Tibial nerve (tissue), 4 donors: ENCODE measurements around the gene GMCL2. TPM values are rescaled to one million over a fixed set of nuclear protein-coding genes. Genes with fewer than 3 reads are reported as not detected.
A peak's percentile ranks its signal among the peaks of the same experiment; 100 is the strongest.

Experiments
- DNase-seq, 2 donors: peaks; one replicate each; pipeline ENCODE4 v3.0.0-alpha.2; 2019; ENCODE audit warnings: low spot score in 2 of 2
- H3K27ac ChIP-seq, 4 donors: fragments of 200-600 bp; sonication (generic) in 3 of 4; one replicate each; pipeline ENCODE4 v1.5.1; 2017 to 2019; ENCODE audit warnings: mild to moderate bottlenecking in 1 of 4
- H3K27me3 ChIP-seq, 2 donors: fragments of 200-600 bp; sonication (generic) in 1 of 2; one replicate each; pipeline versions ENCODE4 v1.5.1 to v1.6.0; 2017 to 2019
- H3K36me3 ChIP-seq, 3 donors: fragments of 200-600 bp; sonication (generic); one replicate each; pipeline ENCODE4 v1.5.1; 2018 to 2019
- H3K4me1 ChIP-seq, 4 donors: fragments of 200-600 bp; sonication (generic) in 3 of 4; one replicate each; pipeline ENCODE4 v1.5.1; 2017 to 2019
- H3K4me3 ChIP-seq, 4 donors: fragments of 200-600 bp; sonication (generic) in 3 of 4; one replicate each; pipeline ENCODE4 v1.5.1; 2017 to 2019; ENCODE audit warnings: mild to moderate bottlenecking in 1 of 4, moderate library complexity in 1 of 4
- H3K9me3 ChIP-seq, 4 donors: fragments of 200-600 bp; sonication (generic) in 3 of 4; one replicate each; pipeline ENCODE4 v1.5.1; 2017 to 2019
- CTCF ChIP-seq, 5 experiments: fragments of 200-600 bp in 3 of 5; fragments of 450-650 bp in 2 of 5; sonication (generic) in 3 of 5; IDR thresholded peaks; one replicate each; pipeline ENCODE4 v1.5.1; 2016 to 2019; ENCODE audit warnings: antibody characterized with exemption in 5 of 5, mild to moderate bottlenecking in 3 of 5, moderate library complexity in 2 of 5
- EP300 ChIP-seq, 2 donors: sonication (generic); formaldehyde crosslinking; IDR thresholded peaks; one replicate each; pipeline ENCODE4 v1.6.1; 2017; ENCODE audit warnings: antibody characterized with exemption in 2 of 2, mild to moderate bottlenecking in 1 of 2
- POLR2A ChIP-seq, 2 donors: fragments of 450-650 bp; IDR thresholded peaks; one replicate each; pipeline ENCODE4 v1.6.1; 2017; ENCODE audit warnings: antibody characterized with exemption in 2 of 2, mild to moderate bottlenecking in 2 of 2, moderate library complexity in 2 of 2
- WGBS, 2 donors: methylation state at CpG; one replicate each; pipeline ENCODE4 v1.1.5; 2018; 5-methylcytosine and 5-hydroxymethylcytosine counted together
- total RNA-seq, 4 donors: library from RNA; depleted of rRNA; stranded (reverse); fragments of >200 nt; gene quantifications; one replicate each; pipeline ENCODE4 v1.1.0, GENCODE V29; 2016

Gene GMCL2
- total RNA-seq, 4 donors from 2014 or later = not detected

GRCh38 chr5:178196986-178197385 lies 9.8 kb upstream of the GMCL2 start:
- Histone ChIP-seq H3K27ac (no peak overlapping the region), H3K4me3 (no peak overlapping the region), H3K27me3 (peaks cover 0 to 10% of the 10 kb centered on the region in 2 donors), H3K36me3 (no peaks in the 10 kb centered on the region), H3K9me3 (no peaks in the 10 kb centered on the region), H3K4me1 (no peaks in the 10 kb centered on the region)
- WGBS, 2 donors = 85 to 87% methylated on average over 7 to 8 of the region's 8 CpGs
- no peak for TF ChIP-seq POLR2A (IDR thresholded peaks at IDR 0.05)
- TF ChIP-seq CTCF (IDR thresholded peaks at IDR 0.05) = peak in 1 of 5 experiments; percentile 9
- no peak for DNase-seq

GRCh38 chr5:178196281-178196812 lies 9.2 kb upstream of the GMCL2 start:
- Histone ChIP-seq H3K27me3 (peaks cover 0 to 10% of the 10 kb centered on the region in 2 donors), H3K9me3 (no peaks in the 10 kb centered on the region), H3K4me1 (no peaks in the 10 kb centered on the region), H3K27ac (no peak overlapping the region), H3K4me3 (no peak overlapping the region), H3K36me3 (no peaks in the 10 kb centered on the region)
- DNase-seq = no peak
- no peak for TF ChIP-seq EP300 (IDR thresholded peaks at IDR 0.05)
- no peak for TF ChIP-seq POLR2A (IDR thresholded peaks at IDR 0.05)
- TF ChIP-seq CTCF (IDR thresholded peaks at IDR 0.05) = no peak
- 66 to 73% methylated on average over 7 of the region's 7 CpGs for WGBS, 2 donors

- Histone ChIP-seq H3K27me3 (peaks cover 0 to 10% of the 10 kb centered on the region in 2 donors), H3K4me1 (no peaks in the 10 kb centered on the region), H3K36me3 (no peaks in the 10 kb centered on the region), H3K27ac (no peak overlapping the region), H3K9me3 (no peaks in the 10 kb centered on the region), H3K4me3 (no peak overlapping the region)
- TF ChIP-seq EP300 (IDR thresholded peaks at IDR 0.05) = no peak
- TF ChIP-seq POLR2A (IDR thresholded peaks at IDR 0.05) = no peak
- no peak for TF ChIP-seq CTCF (IDR thresholded peaks at IDR 0.05)
- 29 to 36% methylated on average over 6 to 7 of the region's 7 CpGs for WGBS, 2 donors
- DNase-seq = no peak
These were observed 6.9 kb upstream of the GMCL2 start for GRCh38 chr5:178194026-178194425.

- H3K36me3 ChIP-seq = no peaks in the 10 kb centered on the region
- H3K9me3 ChIP-seq = no peaks in the 10 kb centered on the region
- WGBS, 2 donors = 69 to 78% methylated on average over 8 of the region's 8 CpGs
- H3K4me3 ChIP-seq = no peak overlapping the region
- H3K27ac ChIP-seq = no peak overlapping the region
- DNase-seq = no peak
- H3K27me3 ChIP-seq = peaks cover 0 to 10% of the 10 kb centered on the region in 2 donors
- H3K4me1 ChIP-seq = no peaks in the 10 kb centered on the region
- TF ChIP-seq POLR2A (IDR thresholded peaks at IDR 0.05) (no peak), CTCF (IDR thresholded peaks at IDR 0.05) (no peak), EP300 (IDR thresholded peaks at IDR 0.05) (no peak)
These were observed 6.2 kb upstream of the GMCL2 start for GRCh38 chr5:178193251-178193809.

GRCh38 chr5:178192787-178193186 lies 5.6 kb upstream of the GMCL2 start:
- Histone ChIP-seq H3K9me3 (no peaks in the 10 kb centered on the region), H3K4me1 (no peaks in the 10 kb centered on the region), H3K36me3 (no peaks in the 10 kb centered on the region), H3K4me3 (no peak overlapping the region), H3K27ac (no peak overlapping the region), H3K27me3 (peaks cover 0 to 10% of the 10 kb centered on the region in 2 donors)
- WGBS, 2 donors = 90 to 92% methylated on average over 7 of the region's 7 CpGs
- TF ChIP-seq POLR2A (IDR thresholded peaks at IDR 0.05) = no peak
- TF ChIP-seq EP300 (IDR thresholded peaks at IDR 0.05) = no peak
- TF ChIP-seq CTCF (IDR thresholded peaks at IDR 0.05) = no peak
- no peak for DNase-seq
